ENCODE results near the gene GABRG3.

GABRG3 gene

GRCh38 chr15:27549746-27550145 lies 578.8 kb downstream of the GABRG3 start:
- in situ Hi-C loops (cut with MboI; ENCODE audit: low sequenced_read_pairs) = no loop called here

- in situ Hi-C loops (cut with MboI; ENCODE audit: low sequenced_read_pairs) = no loop called here
These were observed 579.7 kb downstream of the GABRG3 start for GRCh38 chr15:27550635-27551034.

GRCh38 chr15:27561816-27562215 lies 590.8 kb downstream of the GABRG3 start:
- in situ Hi-C loops (cut with MboI; ENCODE audit: low sequenced_read_pairs) = no loop called here

GRCh38 chr15:27563765-27564370 lies 592.9 kb downstream of the GABRG3 start:
- in situ Hi-C loops (cut with MboI; ENCODE audit: low sequenced_read_pairs) = no loop called here

- in situ Hi-C loops (cut with MboI; ENCODE audit: low sequenced_read_pairs) = no loop called here
These were observed 593.7 kb downstream of the GABRG3 start for GRCh38 chr15:27564656-27565055.

GRCh38 chr15:27570746-27571145 lies 599.8 kb downstream of the GABRG3 start:
- in situ Hi-C loops (cut with MboI; ENCODE audit: low sequenced_read_pairs) = no loop called here

GRCh38 chr15:27573805-27574485 lies 603.0 kb downstream of the GABRG3 start:
- in situ Hi-C loops (cut with MboI; ENCODE audit: low sequenced_read_pairs) = no loop called here

- in situ Hi-C loops (cut with MboI; ENCODE audit: low sequenced_read_pairs) = no loop called here
These were observed 603.6 kb downstream of the GABRG3 start for GRCh38 chr15:27574541-27575054.

GRCh38 chr15:27575521-27575920 lies 604.5 kb downstream of the GABRG3 start:
- in situ Hi-C loops (cut with MboI; ENCODE audit: low sequenced_read_pairs) = no loop called here

GRCh38 chr15:27576576-27576975 lies 605.6 kb downstream of the GABRG3 start:
- in situ Hi-C loops (cut with MboI; ENCODE audit: low sequenced_read_pairs) = no loop called here

- in situ Hi-C loops (cut with MboI; ENCODE audit: low sequenced_read_pairs) = no loop called here
These were observed 608.8 kb downstream of the GABRG3 start for GRCh38 chr15:27579738-27580137.

GRCh38 chr15:27582726-27583410 lies 611.9 kb downstream of the GABRG3 start:
- in situ Hi-C loops (cut with MboI; ENCODE audit: low sequenced_read_pairs) = no loop called here

GRCh38 chr15:27583651-27584050 lies 612.7 kb downstream of the GABRG3 start:
- in situ Hi-C loops (cut with MboI; ENCODE audit: low sequenced_read_pairs) = no loop called here

- in situ Hi-C loops (cut with MboI; ENCODE audit: low sequenced_read_pairs) = no loop called here
These were observed 614.2 kb downstream of the GABRG3 start for GRCh38 chr15:27585041-27585640.

GRCh38 chr15:27587810-27588209 lies 616.8 kb downstream of the GABRG3 start:
- in situ Hi-C loops (cut with MboI; ENCODE audit: low sequenced_read_pairs) = no loop called here

GRCh38 chr15:27589260-27589659 lies 618.3 kb downstream of the GABRG3 start:
- in situ Hi-C loops (cut with MboI; ENCODE audit: low sequenced_read_pairs) = no loop called here

GRCh38 chr15:27589782-27590181 lies 618.8 kb downstream of the GABRG3 start:
- in situ Hi-C loops (cut with MboI; ENCODE audit: low sequenced_read_pairs) = no loop called here

Data from hTERT RPE-1 (cell line).